Choroid plexus epithelial cell (primary cell): ENCODE data around the gene EGFL6.

ENCODE experiments used
- DNase-seq: peaks from one replicate; pipeline ENCODE4 v3.0.0-alpha.2; 2010; ENCODE audit warnings: low read depth
- H3K4me3 ChIP-seq: 2 replicates; pipeline ENCODE4 v1.5.1; 2011; ENCODE audit warnings: low read depth, mild to moderate bottlenecking, control low read depth, low read length, moderate library complexity
- CTCF ChIP-seq: conservative IDR thresholded peaks from 2 replicates; pipeline ENCODE4 v1.5.1; 2011; ENCODE audit warnings: low read depth, mild to moderate bottlenecking, control low read depth, inconsistent platforms, low read length, moderate library complexity

Gene EGFL6

GRCh38 chrX:13569479-13570260 lies at the start of gene EGFL6:
TSS of gene EGFL6 (plus strand) at chrX:13569601. CDS start at chrX:13569862, 261 bp downstream.
- no peak for DNase-seq
- no peak for TF ChIP-seq CTCF
- no peak within 1 kb of the TSS for H3K4me3 ChIP-seq

GRCh38 chrX:13520351-13520750 lies 49.0 kb upstream of the EGFL6 start:
- no peak overlapping the region for H3K4me3 ChIP-seq
- DNase-seq: no peak
- no peak for TF ChIP-seq CTCF

- H3K4me3 ChIP-seq: no peak overlapping the region
- TF ChIP-seq CTCF: no peak
- peak; percentile 5 for DNase-seq
Observed at GRCh38 chrX:13520936-13521335, 48.5 kb upstream of the EGFL6 start.

GRCh38 chrX:13522811-13523210 lies 46.6 kb upstream of the EGFL6 start:
- peak; percentile 21 for TF ChIP-seq CTCF
- DNase-seq: peak; percentile 25
- no peak overlapping the region for H3K4me3 ChIP-seq

GRCh38 chrX:13533726-13534125 lies 35.7 kb upstream of the EGFL6 start:
- H3K4me3 ChIP-seq: no peak overlapping the region
- no peak for TF ChIP-seq CTCF
- no peak for DNase-seq

- TF ChIP-seq CTCF: no peak
- H3K4me3 ChIP-seq: no peak overlapping the region
- no peak for DNase-seq
Observed at GRCh38 chrX:13535376-13536165, 33.8 kb upstream of the EGFL6 start.

- H3K4me3 ChIP-seq: no peak overlapping the region
- TF ChIP-seq CTCF: no peak
- no peak for DNase-seq
Observed at GRCh38 chrX:13536551-13536950, 32.9 kb upstream of the EGFL6 start.
